ENCODE measurements around the gene DHX35. TPM values are rescaled to one million over a fixed set of nuclear protein-coding genes. Genes with fewer than 3 reads are reported as not detected.

The DHX35 gene
- total RNA-seq, 2 experiments from 2014 or later: 7.1 to 7.2 TPM

- CTCF ChIA-PET: interaction anchor here (5.1 to 5.2 kb wide), 2 partner anchors 37 to 83 kb away, joined by 50 to 63 read pairs; partner anchors contain the start of gene FAM83D
- Mint-ChIP-seq H3K4me1 (peaks cover 31% of the 10 kb centered on the region), H3K36me3 (ENCODE audit: low read depth) (peaks cover 9% of the 10 kb centered on the region), H3K27ac (no peak overlapping the region), H3K9me3 (no peaks in the 10 kb centered on the region), H3K27me3 (no peaks in the 10 kb centered on the region), H3K4me3 (no peak overlapping the region)
- DNase-seq: no peak
- POLR2A ChIA-PET: interaction anchor here (0.7 kb wide), 1 partner anchor 117 kb away, joined by 4 read pairs; no protein-coding TSS in a partner anchor
Observed at GRCh38 chr20:38965264-38965663, 3.1 kb downstream of the DHX35 start.

- Mint-ChIP-seq H3K27ac (no peak overlapping the region), H3K4me1 (peaks cover 18% of the 10 kb centered on the region), H3K9me3 (no peaks in the 10 kb centered on the region), H3K36me3 (ENCODE audit: low read depth) (peaks cover 26% of the 10 kb centered on the region), H3K4me3 (no peak overlapping the region), H3K27me3 (no peaks in the 10 kb centered on the region)
- ChIA-PET POLR2A (no interaction called here), CTCF (no interaction called here)
- DNase-seq: no peak
Observed at GRCh38 chr20:38968090-38968489, 5.9 kb downstream of the DHX35 start.

DNA sequence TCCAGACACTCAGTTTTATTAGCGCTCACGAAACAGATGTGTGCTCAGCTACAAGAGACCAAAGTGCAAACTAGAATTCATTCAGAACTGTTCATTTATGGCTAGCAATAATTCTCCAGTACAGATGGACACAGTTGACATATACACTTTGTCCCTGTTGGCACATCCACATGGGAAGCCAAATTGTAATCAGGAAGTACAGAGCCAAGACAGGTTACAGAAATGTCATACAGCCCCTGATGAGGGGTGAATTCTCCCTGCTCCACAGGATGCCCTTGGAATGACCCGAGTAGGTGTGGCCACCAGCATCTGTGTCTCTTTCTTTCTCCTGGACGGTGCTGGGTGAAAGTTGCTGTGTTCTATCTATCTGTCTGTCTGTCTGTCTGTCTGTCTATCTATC lies 7.6 kb downstream of the DHX35 start:
- H3K4me3 Mint-ChIP-seq: no peak overlapping the region
- H3K27ac Mint-ChIP-seq: no peak overlapping the region
- H3K4me1 Mint-ChIP-seq: peaks cover 16% of the 10 kb centered on the region
- H3K9me3 Mint-ChIP-seq: no peaks in the 10 kb centered on the region
- H3K36me3 Mint-ChIP-seq (ENCODE audit: low read depth): peaks cover 35% of the 10 kb centered on the region
- no peak for DNase-seq
- ChIA-PET POLR2A (interaction anchor here (0.7 to 1.3 kb wide), 2 partner anchors 8 to 9 kb away, joined by 3 to 6 read pairs; partner anchors contain the start of gene DHX35), CTCF (interaction anchor here (2.0 kb wide), 1 partner anchor 8 kb away, joined by 8 read pairs; the partner anchor contains the start of gene DHX35)
- H3K27me3 Mint-ChIP-seq: no peaks in the 10 kb centered on the region

DNA sequence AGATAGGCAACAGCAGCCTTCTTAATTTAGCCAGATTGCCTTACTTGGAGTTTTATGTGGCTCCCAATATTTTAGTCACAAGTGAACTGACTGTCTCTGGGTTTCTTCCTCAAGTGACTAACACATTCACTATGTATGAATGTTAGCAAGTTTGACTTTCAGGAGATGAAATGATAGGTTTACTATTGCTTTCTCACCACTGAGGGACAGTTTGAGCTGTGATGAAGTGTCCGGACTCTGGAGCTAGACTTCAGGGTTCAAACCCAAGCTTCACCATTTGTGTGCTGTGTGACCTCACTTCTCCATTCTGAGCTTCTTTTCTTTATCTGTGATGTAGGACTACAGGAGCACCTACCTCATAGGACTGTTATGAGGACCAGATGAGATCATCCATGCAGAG lies 8.2 kb downstream of the DHX35 start:
- Mint-ChIP-seq H3K4me3 (no peak overlapping the region), H3K4me1 (peaks cover 18% of the 10 kb centered on the region), H3K9me3 (no peaks in the 10 kb centered on the region), H3K27ac (no peak overlapping the region), H3K27me3 (no peaks in the 10 kb centered on the region), H3K36me3 (ENCODE audit: low read depth) (peaks cover 35% of the 10 kb centered on the region)
- DNase-seq: no peak
- ChIA-PET POLR2A (interaction anchor here (1.3 kb wide), 1 partner anchor 9 kb away, joined by 6 read pairs; the partner anchor contains the start of gene DHX35), CTCF (interaction anchor here (2.0 kb wide), 1 partner anchor 9 kb away, joined by 8 read pairs; the partner anchor contains the start of gene DHX35)

DNA sequence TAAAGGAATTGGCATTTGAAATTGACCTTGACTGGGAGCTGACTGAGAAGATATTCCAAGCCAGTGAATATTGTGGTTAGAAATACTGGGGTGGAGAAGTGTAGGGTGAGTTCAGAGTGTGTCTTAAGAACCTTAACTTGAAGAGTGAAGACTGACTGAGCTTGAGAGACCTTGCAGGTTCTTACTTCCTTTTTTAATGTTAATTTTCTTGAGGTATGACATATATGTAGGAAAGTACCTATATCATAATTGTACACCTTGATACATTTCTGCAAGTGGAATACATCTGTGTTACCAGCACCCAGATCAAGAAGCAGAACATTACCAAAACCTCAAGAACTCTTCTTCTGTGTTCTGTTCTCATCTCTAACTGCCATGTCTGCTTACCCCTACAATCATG lies 11.0 kb downstream of the DHX35 start:
- DNase-seq: no peak
- CTCF ChIA-PET: interaction anchor here (0.8 kb wide), 1 partner anchor 11 kb away, joined by 3 read pairs; the partner anchor contains the start of gene DHX35
- Mint-ChIP-seq H3K4me3 (no peak overlapping the region), H3K4me1 (peaks cover 18% of the 10 kb centered on the region), H3K27ac (no peak overlapping the region), H3K27me3 (no peaks in the 10 kb centered on the region), H3K9me3 (no peaks in the 10 kb centered on the region), H3K36me3 (ENCODE audit: low read depth) (peaks cover 35% of the 10 kb centered on the region)
- POLR2A ChIA-PET: interaction anchor here (2.0 kb wide), 1 partner anchor 11 kb away, joined by 7 read pairs; the partner anchor contains the start of gene DHX35

DNA sequence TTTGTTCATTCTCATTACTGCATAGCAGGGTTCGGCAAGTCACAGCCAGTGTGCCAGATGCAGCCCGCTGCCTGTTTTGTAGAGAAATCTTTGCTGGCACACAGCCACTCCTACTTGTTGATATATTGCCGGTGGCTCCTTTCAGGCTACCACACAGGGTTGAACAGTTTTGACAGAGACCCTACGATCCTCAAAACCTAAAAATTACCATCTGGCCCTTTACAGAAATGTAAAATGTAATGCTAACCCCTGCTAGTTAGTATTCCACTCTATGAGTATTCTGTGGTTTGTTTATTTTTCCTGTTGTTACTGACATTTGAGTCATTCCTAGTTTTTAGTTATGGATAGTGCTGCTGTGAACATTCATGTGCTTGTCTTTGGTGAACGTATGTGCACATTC lies 11.5 kb downstream of the DHX35 start:
- peaks cover 18% of the 10 kb centered on the region for H3K4me1 Mint-ChIP-seq
- no peak overlapping the region for H3K27ac Mint-ChIP-seq
- no peak for DNase-seq
- no peaks in the 10 kb centered on the region for H3K9me3 Mint-ChIP-seq
- H3K4me3 Mint-ChIP-seq: no peak overlapping the region
- peaks cover 35% of the 10 kb centered on the region for H3K36me3 Mint-ChIP-seq (ENCODE audit: low read depth)
- ChIA-PET POLR2A (interaction anchor here (0.6 to 2.0 kb wide), 2 partner anchors 12 to 164 kb away, joined by 3 to 7 read pairs; partner anchors contain the start of gene DHX35), CTCF (interaction anchor here (0.8 kb wide), 1 partner anchor 12 kb away, joined by 3 read pairs; the partner anchor contains the start of gene DHX35)
- H3K27me3 Mint-ChIP-seq: no peaks in the 10 kb centered on the region

DNA sequence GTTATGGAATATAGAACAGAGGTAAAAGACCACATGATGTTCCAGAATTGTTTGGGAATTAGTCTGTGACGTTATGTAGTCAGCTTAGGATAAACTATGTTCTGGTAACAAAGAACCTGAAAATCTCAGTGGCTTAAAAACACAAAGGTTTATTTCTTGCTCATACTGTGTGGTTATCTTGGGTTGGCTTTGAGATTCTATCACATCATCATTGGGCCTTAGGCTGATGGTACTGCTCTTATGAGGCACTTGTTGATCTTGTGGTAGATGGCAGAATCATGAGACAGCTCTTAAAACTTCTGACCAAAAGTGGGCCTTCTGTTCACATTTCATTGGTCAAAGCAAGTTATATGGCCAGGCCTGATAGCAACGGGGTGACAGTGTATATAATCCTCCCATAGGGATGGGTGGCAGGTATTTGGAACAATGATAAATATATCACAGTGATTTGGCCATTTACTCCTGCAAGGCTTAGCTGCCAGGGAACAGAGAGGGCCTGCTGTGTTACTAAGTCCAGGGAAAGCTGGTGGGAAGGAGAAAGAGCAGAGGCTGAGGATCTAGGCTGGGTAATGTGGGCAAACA lies 13.5 kb downstream of the DHX35 start:
- Mint-ChIP-seq H3K4me3 (no peak overlapping the region), H3K9me3 (no peaks in the 10 kb centered on the region), H3K36me3 (ENCODE audit: low read depth) (peaks cover 26% of the 10 kb centered on the region), H3K27ac (no peak overlapping the region), H3K27me3 (no peaks in the 10 kb centered on the region), H3K4me1 (peaks cover 18% of the 10 kb centered on the region)
- DNase-seq: no peak
- ChIA-PET POLR2A (interaction anchor here (2.5 kb wide), 1 partner anchor 13 kb away, joined by 9 read pairs; the partner anchor contains the start of gene DHX35), CTCF (interaction anchor here (1.4 kb wide), 1 partner anchor 13 kb away, joined by 3 read pairs; the partner anchor contains the start of gene DHX35)

DNA sequence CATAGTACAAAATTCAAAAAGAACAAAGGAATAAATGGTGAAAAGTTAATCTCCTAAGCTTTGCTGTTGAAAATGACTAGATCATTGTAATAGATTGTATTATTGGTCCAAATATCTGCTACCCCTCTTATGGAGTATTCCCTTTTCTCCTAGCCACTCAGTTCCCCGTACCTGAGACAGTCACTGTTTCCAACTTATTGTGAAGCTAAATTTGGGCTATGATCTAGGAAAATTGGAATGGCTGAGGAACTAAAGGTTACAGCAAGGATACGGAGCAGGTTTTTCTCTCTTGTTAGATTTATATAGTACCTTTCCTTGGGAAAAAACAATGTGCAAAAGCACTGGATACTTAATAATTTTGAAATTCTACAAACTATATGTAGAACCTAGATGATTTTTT lies 17.3 kb downstream of the DHX35 start:
- ChIA-PET CTCF (interaction anchor here (0.8 kb wide), 1 partner anchor 70 kb away, joined by 3 read pairs; no protein-coding TSS in a partner anchor), POLR2A (interaction anchor here (1.1 to 3.2 kb wide), 2 partner anchors 17 kb away, joined by 4 to 16 read pairs; partner anchors contain the start of gene DHX35)
- peaks cover 13% of the 10 kb centered on the region for H3K4me1 Mint-ChIP-seq
- no peak overlapping the region for H3K27ac Mint-ChIP-seq
- no peak for DNase-seq
- H3K36me3 Mint-ChIP-seq (ENCODE audit: low read depth): peaks cover 9% of the 10 kb centered on the region
- no peaks in the 10 kb centered on the region for H3K9me3 Mint-ChIP-seq
- H3K27me3 Mint-ChIP-seq: no peaks in the 10 kb centered on the region
- H3K4me3 Mint-ChIP-seq: no peak overlapping the region

- DNase-seq: no peak
- Mint-ChIP-seq H3K4me3 (no peak overlapping the region), H3K36me3 (ENCODE audit: low read depth) (peaks cover 7% of the 10 kb centered on the region), H3K27ac (no peak overlapping the region), H3K9me3 (no peaks in the 10 kb centered on the region), H3K4me1 (peaks cover 10% of the 10 kb centered on the region), H3K27me3 (no peaks in the 10 kb centered on the region)
- ChIA-PET CTCF (interaction anchor here (0.6 to 0.8 kb wide), 2 partner anchors 42 to 70 kb away, joined by 3 to 4 read pairs; no protein-coding TSS in a partner anchor), POLR2A (interaction anchor here (1.1 to 3.2 kb wide), 2 partner anchors 17 kb away, joined by 4 to 16 read pairs; partner anchors contain the start of gene DHX35)
Observed at GRCh38 chr20:38979842-38980241, 17.7 kb downstream of the DHX35 start.

GRCh38 chr20:38982291-38982690 lies 20.1 kb downstream of the DHX35 start:
- Mint-ChIP-seq H3K36me3 (ENCODE audit: low read depth) (peaks cover 9% of the 10 kb centered on the region), H3K4me3 (no peak overlapping the region), H3K9me3 (no peaks in the 10 kb centered on the region), H3K27ac (no peak overlapping the region), H3K4me1 (peaks cover 17% of the 10 kb centered on the region), H3K27me3 (no peaks in the 10 kb centered on the region)
- DNase-seq: no peak
- POLR2A ChIA-PET: no interaction called here
- CTCF ChIA-PET: no interaction called here

DNA sequence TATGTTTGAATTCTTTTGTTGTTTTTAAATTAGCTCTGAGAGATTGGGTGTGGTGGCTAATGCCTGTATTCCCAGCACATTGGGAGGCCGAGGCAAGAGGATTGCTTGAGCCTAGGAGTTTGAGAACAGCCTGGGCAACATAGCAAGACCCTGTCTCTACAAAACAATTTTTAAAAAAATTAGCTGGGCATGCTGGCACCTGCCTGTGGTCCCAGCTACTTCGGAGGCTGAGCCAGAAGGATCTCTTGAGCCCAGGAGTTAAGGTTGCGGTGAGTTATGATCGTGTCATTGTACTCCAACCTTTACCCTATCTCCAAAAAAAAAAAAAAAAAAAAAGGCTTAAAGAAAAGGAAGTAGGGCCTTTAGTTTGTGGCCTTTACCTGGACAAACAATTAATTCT lies 22.9 kb downstream of the DHX35 start:
- H3K4me3 Mint-ChIP-seq: no peak overlapping the region
- H3K9me3 Mint-ChIP-seq: no peaks in the 10 kb centered on the region
- H3K36me3 Mint-ChIP-seq (ENCODE audit: low read depth): peaks cover 20% of the 10 kb centered on the region
- peaks cover 24% of the 10 kb centered on the region for H3K4me1 Mint-ChIP-seq
- H3K27me3 Mint-ChIP-seq: no peaks in the 10 kb centered on the region
- no peak for DNase-seq
- CTCF ChIA-PET: interaction anchor here (0.6 to 1.1 kb wide), 4 partner anchors 24 to 339 kb away, joined by 3 to 4 read pairs (median 4); partner anchors contain the start of gene FAM83D
- POLR2A ChIA-PET: no interaction called here
- no peak overlapping the region for H3K27ac Mint-ChIP-seq

DNA sequence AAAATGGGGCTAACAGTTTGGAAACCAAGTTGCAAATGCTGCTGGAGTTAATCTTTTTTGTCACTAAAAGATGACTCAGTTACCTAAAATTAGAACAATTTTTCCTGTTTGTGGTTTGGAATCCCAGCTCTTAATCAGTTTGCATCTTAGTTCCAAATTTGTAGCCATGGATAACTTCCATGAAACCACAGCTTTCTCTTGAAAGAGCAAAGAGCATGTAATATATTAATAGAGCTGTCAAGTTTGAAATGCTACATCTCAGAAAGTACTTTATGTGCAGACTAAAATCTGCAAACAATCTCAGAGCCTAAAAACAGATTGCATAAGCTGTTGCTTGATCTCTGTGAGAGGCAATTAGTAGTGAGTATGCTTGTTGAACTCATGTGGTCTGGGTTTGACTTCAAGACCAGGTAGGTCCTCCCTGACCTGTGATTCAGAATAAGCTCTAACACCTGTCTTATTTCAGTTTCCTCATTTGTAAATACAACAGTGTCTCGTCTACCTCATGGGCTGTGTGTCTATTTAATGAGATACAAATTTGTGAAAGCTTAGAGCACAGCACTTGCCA lies 23.5 kb downstream of the DHX35 start:
- Mint-ChIP-seq H3K9me3 (no peaks in the 10 kb centered on the region), H3K27me3 (no peaks in the 10 kb centered on the region), H3K36me3 (ENCODE audit: low read depth) (peaks cover 21% of the 10 kb centered on the region), H3K4me1 (peaks cover 24% of the 10 kb centered on the region), H3K27ac (no peak overlapping the region), H3K4me3 (no peak overlapping the region)
- POLR2A ChIA-PET: interaction anchor here (1.4 kb wide), 1 partner anchor 11 kb away, joined by 3 read pairs; no protein-coding TSS in a partner anchor
- no peak for DNase-seq
- CTCF ChIA-PET: interaction anchor here (0.8 kb wide), 1 partner anchor 25 kb away, joined by 3 read pairs; no protein-coding TSS in a partner anchor

GRCh38 chr20:38986663-38987062 lies 24.5 kb downstream of the DHX35 start:
- H3K27ac Mint-ChIP-seq: no peak overlapping the region
- no peak overlapping the region for H3K4me3 Mint-ChIP-seq
- CTCF ChIA-PET: interaction anchor here (1.1 to 2.0 kb wide), 2 partner anchors 10 to 63 kb away, joined by 3 to 5 read pairs; no protein-coding TSS in a partner anchor

More at GRCh38 chr20:38986663-38987062, 24.5 kb downstream of the DHX35 start:
- H3K4me1 Mint-ChIP-seq: peaks cover 24% of the 10 kb centered on the region
- H3K9me3 Mint-ChIP-seq: no peaks in the 10 kb centered on the region
- peaks cover 21% of the 10 kb centered on the region for H3K36me3 Mint-ChIP-seq (ENCODE audit: low read depth)
- POLR2A ChIA-PET: interaction anchor here (1.4 kb wide), 1 partner anchor 10 kb away, joined by 3 read pairs; no protein-coding TSS in a partner anchor
- no peaks in the 10 kb centered on the region for H3K27me3 Mint-ChIP-seq
- no peak for DNase-seq

All from activated CD4-positive, alpha-beta memory T cell treated with anti-CD3 and anti-CD28 coated beads, Interleukin-2, amount 10 ng/mL, durations not matched to agents 7 days and 5 days (primary cell).